BLaER1 treated with 17β-estradiol and CSF1 and Interleukin-3, amounts not matched to agents 10 nM and 100 nM (cell line): Measurements from ENCODE around the gene TMEM175.

Source experiments
- H3K27ac ChIP-seq, 11 experiments: shearing (Covaris generic); formaldehyde crosslinking; 2 replicates each; pipeline ENCODE4 v1.8.1; 2022
- H3K27me3 ChIP-seq, 11 experiments: shearing (Covaris generic); formaldehyde crosslinking; 2 replicates each; pipeline ENCODE4 v1.8.1; 2022
- H3K36me3 ChIP-seq, 11 experiments: shearing (Covaris generic); formaldehyde crosslinking; 2 replicates each; pipeline ENCODE4 v1.8.1; 2022
- H3K4me1 ChIP-seq, 10 experiments: shearing (Covaris generic); formaldehyde crosslinking; 2 replicates each; pipeline ENCODE4 v1.8.1; 2022
- H3K4me2 ChIP-seq, 11 experiments: shearing (Covaris generic); formaldehyde crosslinking; 2 replicates each; pipeline ENCODE4 v1.8.1; 2022
- H3K4me3 ChIP-seq, 10 experiments: shearing (Covaris generic); formaldehyde crosslinking; 2 replicates each; pipeline ENCODE4 v1.8.1; 2022
- H3K9ac ChIP-seq, 11 experiments: shearing (Covaris generic); formaldehyde crosslinking; 2 replicates each; pipeline ENCODE4 v1.8.1; 2022
- H3K9me3 ChIP-seq, 11 experiments: shearing (Covaris generic); formaldehyde crosslinking; replicated peaks in 1 of 11; 2 replicates each; pipeline ENCODE4 v1.8.1; 2022
- H4K20me1 ChIP-seq, 11 experiments: shearing (Covaris generic); formaldehyde crosslinking; 2 replicates each; pipeline ENCODE4 v1.8.1; 2022
- Cebpa-rat ChIP-seq, 11 experiments: shearing (Covaris generic); IDR thresholded peaks; 2 replicates each; pipeline ENCODE4 v1.8.1; 2022

TMEM175 gene

DNA sequence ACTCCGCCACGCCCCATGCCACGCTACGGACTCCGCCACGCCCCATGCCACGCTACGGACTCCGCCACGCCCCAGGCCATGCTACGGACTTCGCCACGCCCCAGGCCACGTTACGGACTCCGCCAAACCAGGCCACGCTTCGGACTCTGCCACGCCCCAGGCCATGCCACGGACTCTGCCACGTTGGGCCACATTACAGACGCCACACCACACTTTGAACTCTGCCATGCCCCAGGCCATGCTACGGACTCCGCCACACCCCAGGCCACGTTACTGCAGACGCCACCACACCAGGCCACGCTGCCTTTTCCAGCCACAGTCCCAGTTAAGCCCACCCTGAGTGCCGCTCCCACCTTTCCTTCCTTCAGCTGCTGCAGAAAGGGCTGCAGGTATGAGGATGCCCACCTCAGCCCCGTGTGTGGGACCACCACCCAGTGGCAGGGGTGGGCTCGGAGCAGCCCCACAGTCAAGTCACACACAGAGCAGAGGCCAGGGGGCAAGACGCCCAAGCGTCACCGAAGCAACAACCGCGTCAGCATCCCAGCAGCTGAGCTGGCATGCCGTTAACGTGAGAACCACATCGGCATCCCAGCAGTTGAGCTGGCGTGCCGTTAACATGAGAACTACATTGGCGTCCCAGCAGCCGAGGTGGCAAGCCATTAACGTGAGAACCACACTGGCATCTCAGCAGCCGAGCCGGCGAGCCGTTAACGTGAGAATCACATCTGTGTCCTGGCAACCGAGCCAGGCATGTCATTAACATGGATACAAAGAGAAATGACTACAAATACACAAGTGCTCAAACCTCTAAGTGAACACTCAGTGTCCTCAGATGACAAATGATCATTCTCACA lies 26.5 kb upstream of the TMEM175 start:
- Histone ChIP-seq H3K9me3 (peaks cover 0 to 19% (median 0%) of the 10 kb centered on the region in 11 experiments; a peak in 9 of 22 replicates), H3K4me3 (no peak overlapping the region), H3K4me1 (no peaks in the 10 kb centered on the region), H3K36me3 (peaks cover 76 to 100% (median 94%) of the 10 kb centered on the region in 11 experiments), H4K20me1 (peaks cover 63 to 100% (median 97%) of the 10 kb centered on the region in 11 experiments; a peak in 21 of 22 replicates), H3K27me3 (no peaks in the 10 kb centered on the region), H3K27ac (no peak overlapping the region), H3K4me2 (no peak overlapping the region), H3K9ac (no peak overlapping the region)
- no peak for TF ChIP-seq Cebpa-rat (IDR thresholded peaks at IDR 0.05)

DNA sequence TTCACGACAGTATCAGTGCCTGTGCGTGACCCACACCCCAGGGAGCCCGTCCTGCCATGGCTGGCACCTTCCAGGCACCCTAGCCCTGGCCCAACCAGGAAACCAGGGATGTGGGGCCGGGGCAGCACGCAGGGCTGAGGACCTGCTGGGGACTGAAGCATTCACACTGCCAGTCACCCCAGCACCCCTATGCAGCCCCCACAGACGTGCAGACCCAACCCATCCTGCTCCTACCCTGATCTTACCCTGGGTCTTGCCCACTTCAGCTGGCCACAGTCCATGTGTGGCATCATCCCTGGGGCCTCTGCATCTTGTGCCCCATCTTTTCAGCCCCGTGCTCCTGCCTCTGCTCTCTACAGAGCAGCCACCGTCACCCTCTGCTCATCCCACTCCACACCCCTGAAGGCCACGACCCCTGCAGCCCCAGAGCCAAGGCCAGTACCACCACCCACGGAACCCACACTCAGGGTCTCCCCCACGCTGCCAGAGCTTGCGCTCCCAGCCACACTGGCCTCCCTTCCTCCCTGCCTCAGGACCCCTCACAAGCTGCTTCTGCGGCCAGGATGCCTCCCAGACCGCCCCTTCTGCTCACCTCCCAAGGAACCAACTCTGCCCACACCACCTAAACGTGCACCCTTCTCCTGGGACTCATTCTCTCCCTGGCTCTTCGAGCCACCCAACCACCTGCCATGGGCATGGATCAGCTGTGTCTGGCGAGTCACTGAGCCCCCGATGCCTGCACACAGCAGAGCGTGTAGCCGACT lies 25.7 kb upstream of the TMEM175 start:
- peaks cover 77 to 100% (median 94%) of the 10 kb centered on the region in 11 experiments for H3K36me3 ChIP-seq
- no peak overlapping the region for H3K4me2 ChIP-seq
- H3K9me3 ChIP-seq: peaks cover 0 to 19% (median 0%) of the 10 kb centered on the region in 11 experiments; a peak in 9 of 22 replicates
- H3K4me3 ChIP-seq: no peak overlapping the region
- peaks cover 66 to 100% (median 96%) of the 10 kb centered on the region in 11 experiments; a peak in 21 of 22 replicates for H4K20me1 ChIP-seq
- H3K27me3 ChIP-seq: no peaks in the 10 kb centered on the region
- H3K4me1 ChIP-seq: no peaks in the 10 kb centered on the region
- no peak overlapping the region for H3K27ac ChIP-seq
- no peak overlapping the region for H3K9ac ChIP-seq
- TF ChIP-seq Cebpa-rat (IDR thresholded peaks at IDR 0.05): no peak

DNA sequence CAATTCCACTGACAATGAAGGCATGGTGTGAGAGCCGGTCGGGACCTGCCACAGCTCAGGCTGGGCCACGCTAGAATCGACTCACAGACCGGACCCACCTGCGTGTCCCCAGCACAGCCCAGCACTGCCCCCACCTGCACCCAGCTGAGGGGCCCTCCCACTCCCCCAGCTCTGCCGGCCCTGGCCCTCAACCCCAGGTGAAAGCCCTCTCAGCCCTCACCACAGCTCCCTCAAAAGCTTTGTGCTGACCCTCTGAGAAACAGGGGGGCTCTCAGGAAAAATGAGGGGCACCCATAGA lies 25.2 kb upstream of the TMEM175 start:
- Histone ChIP-seq H4K20me1 (peaks cover 66 to 100% (median 96%) of the 10 kb centered on the region in 11 experiments), H3K9me3 (peaks cover 0 to 19% (median 0%) of the 10 kb centered on the region in 11 experiments; a peak in 9 of 22 replicates), H3K36me3 (peaks cover 77 to 100% (median 94%) of the 10 kb centered on the region in 11 experiments), H3K4me3 (no peak overlapping the region), H3K4me1 (no peaks in the 10 kb centered on the region), H3K4me2 (no peak overlapping the region), H3K27ac (no peak overlapping the region), H3K9ac (no peak overlapping the region), H3K27me3 (no peaks in the 10 kb centered on the region)
- no peak for TF ChIP-seq Cebpa-rat (IDR thresholded peaks at IDR 0.05)

DNA sequence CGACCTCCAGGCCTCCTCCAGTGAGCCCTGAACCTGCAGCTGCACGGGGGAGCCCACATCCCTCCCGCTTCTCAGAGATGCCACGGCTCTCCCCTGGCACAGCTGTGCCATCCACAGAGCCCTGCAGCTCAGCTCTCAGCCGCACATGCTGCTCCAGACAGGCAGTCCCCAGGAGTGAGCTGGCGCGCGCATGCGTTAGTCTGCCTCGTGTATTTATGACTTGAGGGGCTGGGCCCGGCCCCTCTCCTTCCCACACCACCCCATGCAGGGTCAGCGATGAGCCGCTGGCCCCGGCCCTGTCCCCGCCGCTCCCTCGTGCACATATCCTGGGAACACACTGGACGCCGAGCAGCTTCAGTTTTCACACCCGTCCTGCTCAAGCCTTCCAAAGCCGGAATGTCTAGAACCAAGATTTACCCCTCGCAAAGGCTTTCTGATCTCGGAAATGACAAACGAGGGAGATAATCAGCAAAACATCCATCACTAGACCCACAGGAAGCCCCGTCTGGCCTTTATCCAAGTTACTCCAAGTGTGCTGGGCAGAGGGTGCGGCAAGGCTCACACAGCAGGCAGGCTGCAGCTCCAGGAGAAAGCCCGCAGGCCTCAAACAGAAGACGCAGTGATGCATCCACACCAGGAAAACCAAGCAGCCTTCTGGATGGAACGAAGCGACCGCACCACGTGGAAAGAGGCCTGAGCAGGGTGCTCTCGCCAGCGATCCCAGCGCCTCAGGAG lies 24.4 kb upstream of the TMEM175 start:
- Histone ChIP-seq H3K9ac (no peak overlapping the region), H3K27ac (no peak overlapping the region), H3K27me3 (no peaks in the 10 kb centered on the region), H3K4me1 (no peaks in the 10 kb centered on the region), H3K36me3 (peaks cover 77 to 100% (median 96%) of the 10 kb centered on the region in 11 experiments), H3K4me3 (no peak overlapping the region), H3K4me2 (no peak overlapping the region), H3K9me3 (peaks cover 0 to 19% (median 0%) of the 10 kb centered on the region in 11 experiments; a peak in 9 of 22 replicates), H4K20me1 (peaks cover 66 to 100% (median 97%) of the 10 kb centered on the region in 11 experiments)
- no peak for TF ChIP-seq Cebpa-rat (IDR thresholded peaks at IDR 0.05)

DNA sequence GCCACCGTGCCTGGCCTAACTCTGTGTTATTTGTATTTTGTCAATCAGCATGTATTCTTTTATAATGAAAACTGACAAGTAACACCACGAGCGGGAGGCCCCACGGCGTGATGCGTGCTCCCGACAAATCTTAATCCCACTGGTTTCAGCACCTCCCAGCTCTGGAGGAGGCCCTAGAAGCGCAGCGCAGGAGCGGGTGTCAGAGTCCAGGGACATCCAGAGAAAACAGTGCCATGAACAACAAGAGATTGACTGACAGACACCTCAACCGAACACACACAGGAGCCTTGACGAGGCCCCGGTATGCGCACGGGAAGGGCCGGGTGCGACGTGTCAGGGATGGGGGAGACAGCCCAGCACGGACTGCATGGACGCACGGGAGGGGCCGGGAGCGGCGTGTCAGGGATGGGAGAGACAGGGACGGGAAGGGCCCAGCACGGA lies 23.1 kb upstream of the TMEM175 start:
- Histone ChIP-seq H4K20me1 (peaks cover 74 to 100% (median 98%) of the 10 kb centered on the region in 11 experiments), H3K9ac (no peak overlapping the region), H3K9me3 (peaks cover 0 to 19% (median 0%) of the 10 kb centered on the region in 11 experiments; a peak in 9 of 22 replicates), H3K27ac (no peak overlapping the region), H3K27me3 (no peaks in the 10 kb centered on the region), H3K4me2 (no peak overlapping the region), H3K4me3 (no peak overlapping the region), H3K36me3 (peaks cover 79 to 95% (median 92%) of the 10 kb centered on the region in 11 experiments), H3K4me1 (peaks cover 0 to under 1% (median 0%) of the 10 kb centered on the region in 10 experiments; a peak in 8 of 20 replicates)
- no peak for TF ChIP-seq Cebpa-rat (IDR thresholded peaks at IDR 0.05)

GRCh38 chr4:909821-910220 lies 22.4 kb upstream of the TMEM175 start:
- H3K9ac ChIP-seq: no peak overlapping the region
- no peak overlapping the region for H3K4me3 ChIP-seq
- H3K36me3 ChIP-seq: peaks cover 74 to 88% (median 87%) of the 10 kb centered on the region in 11 experiments
- no peak overlapping the region for H3K4me2 ChIP-seq
- no peak overlapping the region for H3K27ac ChIP-seq
- TF ChIP-seq Cebpa-rat (IDR thresholded peaks at IDR 0.05): no peak
- peaks cover 3 to 8% (median 7%) of the 10 kb centered on the region in 10 experiments for H3K4me1 ChIP-seq
- H4K20me1 ChIP-seq: peaks cover 79 to 100% (median 100%) of the 10 kb centered on the region in 11 experiments
- H3K27me3 ChIP-seq: no peaks in the 10 kb centered on the region
- H3K9me3 ChIP-seq: peaks cover 0 to 19% (median 0%) of the 10 kb centered on the region in 11 experiments; a peak in 9 of 22 replicates

GRCh38 chr4:910366-911091 lies 21.7 kb upstream of the TMEM175 start:
- Histone ChIP-seq H3K36me3 (peaks cover 67 to 81% (median 80%) of the 10 kb centered on the region in 11 experiments), H4K20me1 (peaks cover 79 to 100% (median 100%) of the 10 kb centered on the region in 11 experiments), H3K27ac (no peak overlapping the region)

GRCh38 chr4:911221-911751 lies 21.0 kb upstream of the TMEM175 start:
- Histone ChIP-seq H3K36me3 (peaks cover 60 to 74% (median 72%) of the 10 kb centered on the region in 11 experiments), H3K4me2 (no peak overlapping the region), H3K27me3 (no peaks in the 10 kb centered on the region), H3K4me1 (peaks cover 17 to 22% (median 21%) of the 10 kb centered on the region in 10 experiments), H4K20me1 (peaks cover 81 to 100% (median 100%) of the 10 kb centered on the region in 11 experiments), H3K4me3 (no peak overlapping the region), H3K9ac (no peak overlapping the region), H3K27ac (no peak overlapping the region), H3K9me3 (peaks cover 0 to 11% (median 2%) of the 10 kb centered on the region in 11 experiments; a peak in 5 of 22 replicates)
- no peak for TF ChIP-seq Cebpa-rat (IDR thresholded peaks at IDR 0.05)

More at GRCh38 chr4:910366-911091, 21.7 kb upstream of the TMEM175 start:
- no peak overlapping the region for H3K4me3 ChIP-seq
- peaks cover 10 to 15% (median 14%) of the 10 kb centered on the region in 10 experiments for H3K4me1 ChIP-seq
- H3K27me3 ChIP-seq: no peaks in the 10 kb centered on the region
- H3K9ac ChIP-seq: no peak overlapping the region
- H3K4me2 ChIP-seq: no peak overlapping the region
- TF ChIP-seq Cebpa-rat (IDR thresholded peaks at IDR 0.05): no peak
- H3K9me3 ChIP-seq: peaks cover 0 to 18% (median 0%) of the 10 kb centered on the region in 11 experiments; a peak in 9 of 22 replicates
